HG03565 (cell line): ENCODE results near the gene SCAF1.

Experiments
- ATAC-seq: cut with Tn5 transposase; IDR thresholded peaks from one replicate; pipeline ENCODE4 v1.9.1; 2021; ENCODE audit warnings: mild to moderate bottlenecking, moderate library complexity; ENCODE audit not compliant: unreplicated experiment

SCAF1 gene

DNA sequence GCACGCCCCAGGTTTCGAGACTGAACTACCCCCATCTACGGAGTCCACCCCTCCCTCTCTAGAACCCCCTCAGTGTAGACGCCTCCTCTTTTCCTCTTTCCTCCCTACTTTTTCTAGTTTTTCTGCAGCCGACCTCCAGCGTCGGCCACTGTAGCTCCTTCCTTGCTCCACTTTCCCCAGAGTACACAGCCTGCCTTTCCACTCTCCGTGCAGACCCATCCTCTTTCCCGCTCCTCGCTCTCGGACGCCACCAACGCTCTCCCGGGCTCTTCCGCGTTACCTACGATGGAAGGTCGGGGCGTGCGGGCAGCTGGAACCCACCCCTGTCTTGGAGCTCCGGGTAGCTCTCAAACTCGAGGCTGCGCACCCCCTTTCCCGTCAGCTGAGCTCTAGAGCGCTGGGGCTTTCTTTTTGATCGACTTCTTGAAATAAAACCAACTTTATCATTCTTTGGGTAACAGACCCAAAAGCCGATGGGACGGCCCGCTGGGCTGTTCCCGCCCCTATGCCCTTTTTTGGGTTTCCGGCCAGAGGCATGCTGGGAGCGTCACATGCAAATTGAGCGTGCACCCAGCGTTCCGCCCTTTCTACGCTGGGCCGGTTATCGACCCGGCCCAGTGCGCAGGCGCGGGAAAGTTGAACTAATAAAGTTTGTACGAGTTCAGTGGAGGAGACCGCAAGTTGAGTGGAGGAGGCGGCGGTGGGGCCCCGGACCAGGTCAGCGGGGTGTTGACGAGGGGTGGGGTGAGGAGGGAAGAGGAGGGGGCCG is 23.5 kb downstream of the SCAF1 start, which contains the start of the genes BCL2L12 and IRF3:
TSS of gene BCL2L12 (plus strand) at position 583 of the 769 bp plus-strand sequence. CDS start 760 bp downstream, outside the sequence.
TSS of gene IRF3 (minus strand) at position 507 of the 769 bp plus-strand sequence. CDS start 1,019 bp downstream, outside the sequence.
- peak; percentile 78 for ATAC-seq

GRCh38 chr19:49666120-49666444 is 24.1 kb downstream of the SCAF1 start:
- ATAC-seq = no peak

GRCh38 chr19:49667473-49667872 is 25.5 kb downstream of the SCAF1 start:
- no peak for ATAC-seq

DNA sequence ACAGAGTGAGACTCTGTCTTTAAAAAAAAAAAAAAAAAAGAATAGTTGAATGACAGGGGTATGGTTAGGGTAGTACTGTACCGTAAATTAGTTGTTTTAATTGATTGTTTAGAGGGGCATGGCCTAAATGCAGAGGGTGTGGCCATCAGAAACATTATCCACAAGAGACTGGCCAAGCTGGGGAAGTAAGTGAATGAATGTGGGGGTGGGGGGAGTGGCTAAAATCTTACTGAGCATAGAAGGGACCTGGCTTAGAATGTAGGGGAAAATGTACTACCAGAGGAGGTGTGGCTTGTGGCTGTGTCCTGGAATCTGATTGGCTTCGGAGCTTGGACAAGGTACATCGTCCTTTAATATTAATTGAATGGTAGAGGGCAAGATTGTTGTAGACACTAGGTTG is 27.5 kb downstream of the SCAF1 start:
- ATAC-seq = no peak

DNA sequence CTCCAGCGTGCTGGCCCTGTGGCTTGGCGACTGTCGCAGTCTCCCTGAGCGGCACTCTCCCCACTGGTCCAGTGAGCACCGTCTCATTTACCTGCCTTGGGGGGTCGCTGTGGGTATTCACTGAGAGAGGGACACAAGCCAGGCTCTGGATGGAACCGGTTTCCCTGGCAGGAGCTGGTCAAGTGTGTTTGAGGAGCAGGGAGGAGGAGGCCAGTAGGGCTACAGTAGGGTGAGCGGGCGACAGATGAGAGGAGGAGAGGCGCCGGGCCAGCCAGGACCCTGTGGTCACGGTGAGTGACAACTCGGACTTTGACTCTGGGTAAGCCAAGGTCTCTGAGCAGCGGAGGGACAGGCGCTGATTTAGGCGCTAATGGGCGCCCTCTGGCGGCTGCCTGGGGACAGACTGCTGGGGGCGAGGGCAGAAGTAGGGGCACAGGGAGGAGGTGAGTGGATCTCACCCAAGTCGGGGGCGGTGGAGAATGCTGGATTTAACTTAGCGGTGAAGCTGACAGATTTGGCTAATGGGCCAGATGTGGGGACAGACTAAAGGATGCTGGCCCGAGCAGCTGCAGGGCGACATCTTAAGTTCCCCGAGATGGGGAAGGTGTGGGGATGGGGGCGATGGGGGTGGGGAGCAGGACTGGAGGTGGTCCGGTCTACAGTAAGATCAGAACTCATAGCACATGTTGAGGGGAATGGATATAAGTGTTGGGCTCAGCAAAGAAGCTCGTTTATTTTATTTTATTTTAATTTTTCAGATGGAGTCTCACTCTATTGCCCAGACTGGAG is 30.3 kb downstream of the SCAF1 start:
- ATAC-seq = no peak

DNA sequence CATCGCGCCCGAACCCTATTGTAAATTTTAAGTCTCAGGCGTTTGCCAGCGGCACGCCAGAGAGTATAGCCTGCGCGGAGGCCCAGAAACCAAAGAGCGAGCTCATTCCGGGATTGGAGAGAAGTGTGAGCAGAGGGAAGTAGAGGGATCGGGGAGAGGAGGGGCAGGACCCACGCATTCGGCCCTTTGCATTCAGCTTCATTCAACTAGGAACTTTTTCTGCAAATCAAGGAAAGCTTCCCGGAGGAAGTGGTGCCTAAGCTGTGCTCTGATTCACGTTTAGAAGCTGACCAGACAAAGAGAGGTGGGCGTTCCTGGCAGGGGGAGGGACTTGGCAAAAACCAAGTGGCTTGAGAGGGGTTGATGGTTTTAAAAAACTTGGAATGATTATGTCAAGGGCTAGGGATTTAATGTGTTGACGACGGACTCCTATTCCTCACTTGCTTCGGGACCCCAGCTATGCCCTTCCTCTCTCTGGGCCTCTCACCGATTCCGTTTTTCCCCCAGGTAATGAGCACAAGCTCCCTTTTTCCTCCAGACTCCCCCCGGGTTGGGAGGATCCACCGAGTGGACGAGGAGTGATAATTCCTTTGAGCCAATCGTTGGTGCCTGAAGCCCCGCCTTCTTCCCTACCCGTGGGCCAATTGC is 34.3 kb downstream of the SCAF1 start:
- ATAC-seq = no peak

DNA sequence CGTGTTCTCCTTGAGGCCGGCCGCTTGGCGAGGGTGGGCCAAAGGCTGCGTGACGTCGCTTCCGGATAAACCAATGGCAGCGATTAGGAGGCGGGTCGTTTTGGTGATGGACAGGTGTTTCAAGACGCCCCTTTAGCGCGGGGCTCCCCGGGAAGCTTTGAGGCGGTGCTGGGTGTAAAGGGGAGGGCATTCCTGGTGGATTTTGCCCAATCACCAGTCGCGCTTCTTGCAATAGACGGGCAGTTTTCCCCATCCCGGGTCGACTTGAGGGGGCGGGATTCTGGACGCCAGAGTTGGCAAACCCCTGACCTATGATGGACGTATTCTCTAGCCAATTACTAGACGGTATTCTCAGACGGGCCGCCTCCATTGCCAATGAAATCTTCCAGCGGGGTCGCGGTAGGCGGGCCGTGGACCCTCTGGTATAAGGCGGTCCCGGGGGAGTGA is 34.8 kb downstream of the SCAF1 start:
- ATAC-seq = peak; percentile 63

- ATAC-seq = no peak
Measured at GRCh38 chr19:49677231-49677900, 35.4 kb downstream of the SCAF1 start, which contains the start of gene PRMT1. Gene PRMT1, plus strand, starts transcription at chr19:49677271. Its CDS starts 10 bp downstream, at chr19:49677281.

DNA sequence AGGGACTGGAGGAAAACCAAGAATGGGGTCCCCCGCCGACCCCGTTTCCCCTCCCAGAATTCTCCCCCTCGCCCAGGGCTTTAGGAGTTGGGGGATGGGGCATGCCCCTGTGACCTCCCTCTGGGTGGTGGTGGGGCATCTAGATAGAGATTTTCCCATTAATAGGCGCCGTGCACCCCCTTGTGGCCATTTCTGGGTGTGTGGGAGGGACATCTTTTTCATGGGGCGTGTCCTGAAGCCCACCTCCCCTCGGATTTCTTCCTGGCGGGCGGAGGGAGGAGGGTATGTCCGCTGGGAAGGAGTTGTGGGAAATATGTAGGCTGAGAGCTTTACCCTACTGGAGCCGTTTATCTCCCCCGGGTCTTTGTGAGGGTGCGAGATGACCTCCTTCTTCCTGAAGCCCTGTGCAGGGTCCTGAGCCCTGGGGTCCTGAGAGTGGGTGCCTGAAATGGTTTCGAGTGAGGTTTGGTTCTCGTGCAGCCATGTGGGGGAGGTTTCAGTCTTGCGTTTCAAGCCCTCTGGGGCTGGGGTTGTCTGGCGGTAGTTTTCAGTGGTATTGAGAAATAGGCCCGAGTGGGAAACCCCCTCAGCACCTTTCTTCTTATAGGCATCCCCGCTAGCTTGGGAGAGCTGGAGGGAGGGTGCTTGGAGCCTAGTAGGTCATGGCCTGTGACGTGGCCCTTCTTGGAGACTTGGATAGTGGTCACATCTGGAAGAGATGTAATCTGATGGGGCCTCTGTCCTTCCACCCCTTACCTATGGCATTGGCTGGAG is 36.1 kb downstream of the SCAF1 start:
- no peak for ATAC-seq

- no peak for ATAC-seq
Measured at GRCh38 chr19:49678985-49679770, 37.2 kb downstream of the SCAF1 start.

- no peak for ATAC-seq
Measured at GRCh38 chr19:49679771-49680413, 37.9 kb downstream of the SCAF1 start.

DNA sequence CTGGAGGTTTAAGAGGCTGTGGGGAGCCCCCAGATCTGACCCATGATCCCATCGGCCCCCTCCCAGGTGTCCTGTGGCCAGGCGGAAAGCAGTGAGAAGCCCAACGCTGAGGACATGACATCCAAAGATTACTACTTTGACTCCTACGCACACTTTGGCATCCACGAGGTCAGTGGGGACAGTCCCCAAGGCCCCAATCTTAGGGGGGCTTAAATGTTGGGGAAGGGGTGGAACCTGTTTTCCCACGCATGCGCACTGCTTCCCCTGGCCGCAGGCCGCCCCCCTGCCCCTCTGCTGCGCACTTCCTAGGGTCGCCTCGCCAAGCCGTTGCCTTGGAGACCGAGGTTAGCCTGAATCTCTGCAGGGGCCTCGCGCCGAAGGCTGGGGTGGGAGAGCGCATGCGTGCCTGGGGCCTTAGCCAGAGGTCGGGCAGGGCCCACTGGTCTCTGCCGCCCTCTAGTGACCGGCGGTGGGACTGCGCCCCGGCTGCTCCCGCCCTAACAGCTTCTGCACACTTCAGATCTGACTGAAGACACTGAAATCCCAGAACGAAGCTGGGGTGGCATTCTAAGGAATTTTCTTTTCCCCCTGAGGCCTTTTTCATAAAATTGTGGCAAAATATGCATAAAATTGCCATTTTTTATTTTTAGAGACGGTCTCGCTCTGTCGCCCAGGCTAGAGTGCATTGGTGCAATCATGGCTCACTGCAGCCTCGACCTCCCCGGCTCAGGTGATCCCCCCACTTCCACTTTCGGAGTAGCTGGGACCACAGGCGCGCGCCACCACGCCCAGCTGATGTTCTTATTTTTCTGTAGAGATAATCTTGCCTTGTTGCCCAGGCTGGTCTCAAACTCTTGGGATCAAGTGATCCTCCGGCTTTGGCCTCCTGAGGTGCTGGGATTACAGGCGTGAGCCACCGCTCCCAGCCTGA is 38.7 kb downstream of the SCAF1 start:
- no peak for ATAC-seq

DNA sequence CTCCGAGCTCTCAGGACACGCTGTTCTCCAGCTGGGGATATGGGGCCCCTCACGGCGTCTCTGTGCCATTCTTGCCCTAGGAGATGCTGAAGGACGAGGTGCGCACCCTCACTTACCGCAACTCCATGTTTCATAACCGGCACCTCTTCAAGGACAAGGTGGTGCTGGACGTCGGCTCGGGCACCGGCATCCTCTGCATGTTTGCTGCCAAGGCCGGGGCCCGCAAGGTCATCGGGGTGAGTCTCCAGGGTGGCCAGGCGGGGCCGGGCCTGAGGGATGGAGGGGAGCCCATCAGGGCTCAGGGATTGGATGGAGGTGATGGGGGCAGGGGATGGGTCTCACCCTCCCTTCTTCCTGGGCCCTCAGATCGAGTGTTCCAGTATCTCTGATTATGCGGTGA is 39.8 kb downstream of the SCAF1 start:
- ATAC-seq = no peak

DNA sequence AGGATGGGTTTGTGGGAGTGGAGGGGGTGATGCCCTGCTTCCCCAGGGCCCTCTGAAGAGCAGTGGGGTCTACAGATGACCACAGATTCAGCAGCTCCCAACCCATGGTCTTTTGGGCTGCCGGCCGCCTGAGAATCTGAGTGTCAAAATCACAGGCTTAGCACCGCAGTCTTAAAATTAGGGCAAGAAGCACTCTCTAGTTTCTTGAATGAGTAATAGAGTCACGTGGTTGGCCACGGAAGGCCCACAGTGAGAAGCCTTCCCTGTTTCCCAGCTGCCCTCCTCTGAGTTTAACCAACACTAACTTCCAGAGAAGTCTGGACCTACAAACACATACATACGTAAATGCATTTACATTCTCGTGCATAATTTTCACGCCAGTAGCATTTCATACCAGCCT is 40.3 kb downstream of the SCAF1 start:
- no peak for ATAC-seq

- no peak for ATAC-seq
Measured at GRCh38 chr19:49683814-49684250, 41.8 kb downstream of the SCAF1 start.

- no peak for ATAC-seq
Measured at GRCh38 chr19:49684251-49684982, 42.4 kb downstream of the SCAF1 start.

GRCh38 chr19:49684983-49685553 is 43.1 kb downstream of the SCAF1 start:
- ATAC-seq = no peak
